ENCODE measurements around the gene GRM5. TPM values are rescaled to one million over a fixed set of nuclear protein-coding genes. Genes with fewer than 3 reads are reported as not detected.
"Not testable (repeated sequence)": the region's sequence is repeated elsewhere in the genome, so short reads cannot be mapped to it uniquely, and the experiment has no call there.

GRM5 gene
- total RNA-seq, 2 donors from 2014 or later, result not detected

DNA sequence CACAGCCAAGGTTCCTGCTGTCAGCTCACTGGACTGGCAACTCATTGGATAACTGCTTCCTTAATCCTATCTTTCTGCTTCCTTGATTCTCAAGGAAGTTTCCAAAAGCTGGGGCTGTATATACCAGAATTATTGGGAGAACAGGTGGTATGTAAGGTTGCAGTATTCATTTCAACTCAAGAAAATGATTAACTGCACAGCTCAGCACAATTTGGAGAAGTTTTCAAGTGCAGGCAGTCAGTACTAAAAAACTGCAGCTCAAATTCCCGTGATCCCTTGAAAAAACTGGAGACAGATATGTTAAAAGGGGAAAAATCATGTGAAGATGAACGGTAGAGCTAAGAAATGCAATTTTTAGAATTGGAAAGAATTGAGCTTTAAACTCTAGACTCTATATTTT lies 44.4 kb downstream of the GRM5 start:
- Mint-ChIP-seq H3K9me3 (no peaks in the 10 kb centered on the region), H3K36me3 (ENCODE audit: low read depth) (no peaks in the 10 kb centered on the region), H3K27ac (no peak overlapping the region), H3K27me3 (no peaks in the 10 kb centered on the region), H3K4me3 (no peak overlapping the region), H3K4me1 (no peaks in the 10 kb centered on the region)
- no peak for ATAC-seq (replicated peaks)

DNA sequence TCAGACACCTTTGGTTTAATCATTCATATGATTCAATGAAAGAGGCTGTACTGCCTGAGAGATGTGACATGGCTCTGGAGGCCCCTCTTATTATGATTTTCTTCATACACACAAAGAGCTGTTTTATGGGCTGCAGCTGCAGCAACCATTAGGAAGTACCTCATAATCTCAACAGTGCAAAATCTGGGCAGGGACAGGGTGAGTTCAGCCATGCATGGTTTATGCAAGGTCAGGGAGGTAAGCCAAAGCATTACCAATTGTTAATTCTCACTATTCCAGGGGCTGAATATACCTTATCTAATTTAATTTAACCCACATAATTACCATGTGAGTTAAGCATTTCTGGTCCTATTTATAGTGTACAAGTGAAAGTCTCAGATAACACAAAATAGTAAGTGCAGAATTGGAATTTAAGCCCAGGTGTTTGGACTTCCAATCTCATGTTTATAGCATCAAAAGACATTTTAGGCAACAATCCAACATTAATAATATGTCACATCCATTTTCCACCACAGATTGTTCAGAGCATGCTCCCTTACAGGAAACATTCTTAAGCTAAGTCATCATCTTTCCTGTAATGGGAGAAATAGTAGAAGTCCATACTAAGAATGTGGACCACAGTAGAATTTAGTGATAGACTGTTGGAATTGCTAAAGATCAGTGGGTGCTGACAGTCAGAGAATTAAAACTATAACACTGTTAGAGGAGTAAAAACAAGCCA lies 45.8 kb downstream of the GRM5 start:
- not testable (repeated sequence) for H3K27me3 Mint-ChIP-seq; H3K9me3 Mint-ChIP-seq; H3K4me3 Mint-ChIP-seq; H3K27ac Mint-ChIP-seq; ATAC-seq (replicated peaks); H3K36me3 Mint-ChIP-seq (ENCODE audit: low read depth); H3K4me1 Mint-ChIP-seq

DNA sequence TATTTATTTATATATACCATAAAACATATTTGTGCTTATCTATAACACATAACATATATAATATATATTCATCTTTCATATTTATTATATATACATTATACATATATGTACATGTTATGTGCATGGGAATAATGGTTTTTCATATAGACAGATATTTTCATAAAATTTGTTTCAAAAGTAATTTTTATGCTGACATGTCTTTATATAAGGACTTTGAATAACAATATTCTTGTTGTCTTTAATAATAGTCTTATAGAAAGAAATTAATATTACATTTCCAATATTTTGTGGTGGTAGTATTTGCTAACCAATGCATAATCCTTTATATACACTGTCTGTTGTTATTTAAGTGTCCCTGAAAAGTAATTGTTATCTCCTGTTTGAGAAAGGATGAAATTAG lies 49.6 kb downstream of the GRM5 start:
- H3K27ac Mint-ChIP-seq, result no peak overlapping the region
- H3K4me1 Mint-ChIP-seq, result no peaks in the 10 kb centered on the region
- H3K4me3 Mint-ChIP-seq, result no peak overlapping the region
- H3K9me3 Mint-ChIP-seq, result peaks cover 5% of the 10 kb centered on the region
- no peaks in the 10 kb centered on the region for H3K36me3 Mint-ChIP-seq (ENCODE audit: low read depth)
- H3K27me3 Mint-ChIP-seq, result no peaks in the 10 kb centered on the region
- ATAC-seq (replicated peaks), result no peak

DNA sequence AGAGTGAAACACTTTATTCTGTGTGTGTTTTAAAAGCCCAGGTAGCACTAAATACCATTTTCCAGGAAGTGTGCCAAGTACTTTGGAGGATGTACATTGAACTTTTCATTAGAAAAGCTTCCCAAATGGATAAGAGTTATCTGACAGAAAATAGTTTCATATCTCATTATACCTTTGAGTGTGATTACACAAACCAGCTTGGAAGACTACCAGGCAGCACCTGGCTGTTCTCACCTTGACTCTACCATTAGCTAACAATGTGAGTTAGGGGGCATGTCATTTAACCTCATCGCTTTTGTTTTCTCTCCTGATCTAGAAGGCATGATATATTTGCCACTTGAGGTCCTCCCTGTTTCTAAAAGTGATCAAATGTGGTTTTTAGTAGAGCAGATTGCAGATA lies 50.2 kb downstream of the GRM5 start:
- H3K36me3 Mint-ChIP-seq (ENCODE audit: low read depth), result no peaks in the 10 kb centered on the region
- H3K9me3 Mint-ChIP-seq, result peaks cover 5% of the 10 kb centered on the region
- no peak for ATAC-seq (replicated peaks)
- H3K4me3 Mint-ChIP-seq, result no peak overlapping the region
- no peaks in the 10 kb centered on the region for H3K27me3 Mint-ChIP-seq
- H3K4me1 Mint-ChIP-seq, result no peaks in the 10 kb centered on the region
- H3K27ac Mint-ChIP-seq, result no peak overlapping the region

DNA sequence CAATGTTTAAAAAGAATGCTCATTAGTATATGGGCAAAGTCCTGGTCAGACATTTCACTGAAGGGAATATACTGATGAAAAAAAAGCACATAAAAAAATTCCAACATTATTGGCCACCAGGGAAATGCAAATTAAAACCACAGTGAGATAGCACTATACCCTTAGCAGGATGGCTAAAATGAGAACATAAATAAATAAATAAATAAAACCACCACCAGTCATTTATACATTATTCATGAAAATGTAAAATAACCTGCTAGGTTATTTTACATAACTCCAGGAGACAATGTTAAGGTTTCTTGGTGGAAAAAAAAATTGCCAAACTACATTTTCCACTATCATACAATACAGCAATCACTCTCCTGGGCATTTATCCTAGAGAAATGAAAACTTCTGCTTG lies 64.9 kb downstream of the GRM5 start:
- not testable (repeated sequence) for H3K36me3 Mint-ChIP-seq (ENCODE audit: low read depth); H3K9me3 Mint-ChIP-seq; ATAC-seq (replicated peaks); H3K27ac Mint-ChIP-seq; H3K4me1 Mint-ChIP-seq; H3K27me3 Mint-ChIP-seq; H3K4me3 Mint-ChIP-seq

DNA sequence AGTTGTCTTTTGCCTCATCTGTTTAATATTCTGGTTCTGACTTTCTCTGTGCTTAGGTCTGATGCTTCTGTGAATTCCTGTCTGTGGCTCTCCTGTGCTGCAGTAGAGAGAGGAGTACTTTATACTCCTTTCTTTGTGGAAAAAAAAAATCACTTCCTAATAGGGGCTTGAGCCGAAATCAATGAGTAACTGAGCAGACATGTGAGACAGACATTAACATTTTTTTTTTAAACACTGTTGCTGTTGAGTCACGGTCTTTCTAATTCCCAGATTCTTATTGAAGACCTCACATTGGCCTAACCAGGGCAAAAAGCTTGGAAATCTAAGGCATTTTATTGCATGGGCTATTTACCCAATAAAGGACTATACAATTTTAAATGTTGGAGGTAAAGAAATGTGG lies 86.1 kb downstream of the GRM5 start:
- Mint-ChIP-seq H3K27ac (no peak overlapping the region), H3K27me3 (no peaks in the 10 kb centered on the region), H3K4me3 (no peak overlapping the region), H3K4me1 (no peaks in the 10 kb centered on the region), H3K9me3 (no peaks in the 10 kb centered on the region), H3K36me3 (ENCODE audit: low read depth) (no peaks in the 10 kb centered on the region)
- ATAC-seq (replicated peaks), result no peak

DNA sequence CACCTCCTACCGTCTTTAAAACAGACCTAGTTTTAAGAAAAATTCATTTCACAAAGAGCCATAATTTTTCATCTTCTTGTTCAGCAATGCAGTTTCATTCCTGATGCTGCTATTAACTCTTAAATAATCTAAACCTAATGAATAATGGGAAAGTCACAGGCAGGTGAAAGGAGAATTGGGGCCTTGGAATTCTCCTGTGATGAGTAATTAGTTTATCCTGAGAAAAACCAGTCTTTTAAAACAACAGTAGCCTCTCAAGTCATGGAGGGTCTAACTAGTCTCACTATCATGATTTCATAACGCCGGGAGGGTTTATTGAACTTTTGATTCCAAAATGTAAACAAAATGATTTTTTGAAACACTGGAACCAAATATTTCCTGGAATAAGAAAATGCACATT lies 86.8 kb downstream of the GRM5 start:
- ATAC-seq (replicated peaks); H3K9me3 Mint-ChIP-seq; H3K27ac Mint-ChIP-seq; H3K4me1 Mint-ChIP-seq; H3K27me3 Mint-ChIP-seq; H3K36me3 Mint-ChIP-seq (ENCODE audit: low read depth); H3K4me3 Mint-ChIP-seq: not testable (repeated sequence)

DNA sequence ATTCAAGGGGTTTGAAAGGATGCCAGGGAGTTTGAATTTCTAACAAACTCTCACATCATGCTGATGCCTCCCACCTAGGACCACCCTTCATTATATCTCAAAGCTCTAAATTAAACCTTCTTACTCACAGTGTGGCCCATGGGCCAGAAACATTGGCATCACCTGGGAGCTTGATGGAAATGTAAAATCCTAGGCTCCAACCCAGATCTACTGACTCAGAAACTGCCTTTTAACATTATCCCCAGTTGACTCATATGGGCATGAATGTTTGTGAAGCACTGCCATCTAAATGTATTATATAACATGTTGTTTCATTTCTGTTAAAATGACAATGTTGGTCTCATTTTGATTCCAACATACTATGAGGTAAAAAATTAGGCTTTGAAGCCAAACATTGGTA lies 90.3 kb downstream of the GRM5 start:
- ATAC-seq (replicated peaks); H3K27me3 Mint-ChIP-seq; H3K9me3 Mint-ChIP-seq; H3K27ac Mint-ChIP-seq; H3K36me3 Mint-ChIP-seq (ENCODE audit: low read depth); H3K4me3 Mint-ChIP-seq; H3K4me1 Mint-ChIP-seq: not testable (repeated sequence)

DNA sequence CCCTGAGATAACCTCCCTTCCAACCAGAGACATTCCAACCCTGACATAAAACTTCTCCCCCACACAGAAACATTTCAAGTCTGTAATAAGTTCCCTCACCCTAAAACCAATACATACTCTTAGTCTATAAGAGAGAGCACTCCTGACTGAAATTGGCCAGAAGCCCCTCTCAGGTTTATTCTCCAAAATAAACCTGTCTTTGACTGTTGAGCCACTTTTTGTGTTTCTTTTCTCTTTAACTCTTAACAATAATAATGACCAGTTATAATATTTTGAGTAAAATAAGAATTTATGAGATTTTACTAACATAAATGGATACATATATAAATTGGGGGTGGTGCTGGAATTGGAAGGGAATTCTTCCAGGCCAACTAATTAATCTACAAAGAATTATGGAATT lies 93.6 kb downstream of the GRM5 start:
- no peak overlapping the region for H3K4me3 Mint-ChIP-seq
- no peaks in the 10 kb centered on the region for H3K36me3 Mint-ChIP-seq (ENCODE audit: low read depth)
- no peak overlapping the region for H3K27ac Mint-ChIP-seq
- H3K27me3 Mint-ChIP-seq, result no peaks in the 10 kb centered on the region
- ATAC-seq (replicated peaks), result no peak
- H3K4me1 Mint-ChIP-seq, result no peaks in the 10 kb centered on the region
- H3K9me3 Mint-ChIP-seq, result peaks cover 3% of the 10 kb centered on the region

DNA sequence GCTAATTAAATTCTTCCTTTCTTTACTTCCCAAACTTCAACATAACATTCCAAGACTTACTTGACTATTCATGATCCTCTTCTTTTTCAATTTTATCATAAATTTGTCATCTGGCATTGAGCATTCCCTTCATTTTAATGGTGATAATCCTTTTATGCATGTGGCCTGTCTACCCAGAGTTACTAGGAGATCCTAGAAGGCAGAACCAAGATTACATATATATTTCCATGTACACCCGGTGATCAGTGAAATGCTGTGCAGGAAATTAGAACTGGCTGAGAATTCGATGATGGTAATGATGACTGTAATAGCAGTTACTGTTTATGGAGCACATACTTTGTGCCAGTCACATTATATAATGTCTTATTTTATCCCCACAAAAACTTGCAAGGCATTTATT lies 104.2 kb downstream of the GRM5 start:
- not testable (repeated sequence) for H3K27ac Mint-ChIP-seq; H3K27me3 Mint-ChIP-seq; H3K9me3 Mint-ChIP-seq; ATAC-seq (replicated peaks); H3K4me1 Mint-ChIP-seq; H3K4me3 Mint-ChIP-seq; H3K36me3 Mint-ChIP-seq (ENCODE audit: low read depth)

DNA sequence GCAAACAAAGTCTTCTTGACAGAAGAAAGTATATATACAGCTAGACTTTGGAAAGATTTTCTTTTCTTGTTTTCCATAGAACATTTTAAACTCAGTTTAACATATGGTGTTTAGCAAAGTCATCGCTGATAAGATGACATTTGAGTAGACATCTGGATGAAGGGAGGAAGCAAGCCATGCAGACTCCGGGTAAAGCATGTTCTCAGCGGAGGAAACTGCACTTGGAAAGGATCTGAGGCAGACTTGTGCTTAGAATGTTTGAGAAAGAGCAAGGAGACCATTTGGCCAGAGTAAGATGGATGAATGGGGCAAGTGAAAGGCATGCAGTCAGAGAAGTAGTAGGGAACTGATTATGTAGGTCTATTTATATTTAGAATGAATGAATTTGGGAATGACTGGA lies 105.9 kb downstream of the GRM5 start:
- not testable (repeated sequence) for H3K36me3 Mint-ChIP-seq (ENCODE audit: low read depth); ATAC-seq (replicated peaks); H3K4me1 Mint-ChIP-seq; H3K4me3 Mint-ChIP-seq; H3K27ac Mint-ChIP-seq; H3K27me3 Mint-ChIP-seq; H3K9me3 Mint-ChIP-seq

DNA sequence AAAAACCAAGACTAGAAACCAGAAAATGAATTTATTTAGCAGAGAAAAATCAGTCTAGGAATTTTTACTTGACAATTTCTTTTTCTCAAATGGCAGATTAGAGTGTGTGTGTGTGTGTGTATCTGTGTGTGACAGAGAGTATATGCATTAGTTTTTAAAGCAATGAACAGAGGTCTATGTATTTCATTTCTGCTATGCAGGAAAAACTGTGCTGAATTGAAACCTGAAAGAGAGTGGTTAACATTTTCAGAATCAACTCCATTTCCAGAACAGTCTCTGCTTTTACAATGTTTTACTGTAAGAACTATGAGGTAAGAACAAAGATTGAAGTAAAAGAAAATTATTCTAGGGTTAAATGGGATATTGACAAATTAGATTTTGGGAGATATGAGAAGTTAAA lies 114.8 kb downstream of the GRM5 start:
- ATAC-seq (replicated peaks), result no peak
- Mint-ChIP-seq H3K36me3 (ENCODE audit: low read depth) (no peaks in the 10 kb centered on the region), H3K27me3 (no peaks in the 10 kb centered on the region), H3K27ac (no peak overlapping the region), H3K9me3 (no peaks in the 10 kb centered on the region), H3K4me1 (no peaks in the 10 kb centered on the region), H3K4me3 (no peak overlapping the region)

DNA sequence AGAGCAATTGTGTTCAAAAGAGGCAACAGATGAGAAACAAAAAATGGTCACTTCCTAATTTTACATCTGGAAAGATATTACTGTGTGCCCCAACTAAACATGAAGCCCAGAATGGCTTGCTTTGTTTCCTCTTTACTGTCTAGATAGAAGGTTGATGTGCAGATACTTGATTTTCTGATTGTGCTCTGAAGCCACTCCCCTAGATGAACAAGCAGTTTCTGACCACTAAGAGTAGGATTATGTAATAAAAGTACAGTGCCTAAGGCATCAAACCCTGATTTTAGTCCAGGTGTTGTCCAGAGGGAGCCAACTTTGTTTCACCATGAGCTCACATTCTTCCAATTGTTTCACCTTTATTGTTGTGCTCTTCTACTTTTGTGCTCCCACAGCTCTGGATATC lies 116.9 kb downstream of the GRM5 start:
- H3K36me3 Mint-ChIP-seq (ENCODE audit: low read depth); H3K27me3 Mint-ChIP-seq; H3K27ac Mint-ChIP-seq; H3K4me3 Mint-ChIP-seq; ATAC-seq (replicated peaks); H3K9me3 Mint-ChIP-seq; H3K4me1 Mint-ChIP-seq: not testable (repeated sequence)

DNA sequence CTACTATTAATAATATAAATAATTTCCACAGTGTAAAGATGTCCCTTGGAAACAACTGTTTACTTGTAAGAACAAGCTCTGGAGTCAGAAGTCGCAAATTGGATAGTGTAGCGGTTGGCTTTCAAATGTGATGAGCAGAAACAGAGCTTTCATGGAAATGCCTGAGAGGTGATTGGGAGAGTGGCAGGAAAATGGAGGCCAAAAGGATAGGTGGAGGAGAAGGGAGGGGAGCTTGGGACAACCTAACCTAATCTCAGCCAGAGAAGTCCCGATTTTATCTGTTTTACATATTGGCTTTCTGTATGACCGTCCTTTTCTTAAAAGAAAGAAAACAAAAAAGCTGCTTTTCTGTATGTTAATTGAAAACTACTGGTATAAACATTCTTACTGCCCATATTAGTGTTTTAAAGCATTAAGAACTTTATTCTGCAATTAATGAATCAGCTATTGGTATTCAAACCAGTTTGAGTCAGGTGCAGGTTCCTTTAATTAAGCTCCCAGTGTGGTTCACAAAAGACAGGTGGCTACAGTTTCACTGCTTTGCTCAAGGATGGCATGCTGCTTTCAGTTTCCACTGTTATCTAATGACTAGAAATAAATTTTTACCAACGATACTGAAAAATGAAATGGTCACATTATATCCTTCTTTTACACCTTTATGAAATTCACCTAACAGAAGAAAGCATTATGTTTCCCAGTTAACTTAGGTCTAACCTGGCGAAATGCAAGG lies 117.8 kb downstream of the GRM5 start:
- ATAC-seq (replicated peaks); H3K27me3 Mint-ChIP-seq; H3K36me3 Mint-ChIP-seq (ENCODE audit: low read depth); H3K4me3 Mint-ChIP-seq; H3K9me3 Mint-ChIP-seq; H3K27ac Mint-ChIP-seq; H3K4me1 Mint-ChIP-seq: not testable (repeated sequence)

DNA sequence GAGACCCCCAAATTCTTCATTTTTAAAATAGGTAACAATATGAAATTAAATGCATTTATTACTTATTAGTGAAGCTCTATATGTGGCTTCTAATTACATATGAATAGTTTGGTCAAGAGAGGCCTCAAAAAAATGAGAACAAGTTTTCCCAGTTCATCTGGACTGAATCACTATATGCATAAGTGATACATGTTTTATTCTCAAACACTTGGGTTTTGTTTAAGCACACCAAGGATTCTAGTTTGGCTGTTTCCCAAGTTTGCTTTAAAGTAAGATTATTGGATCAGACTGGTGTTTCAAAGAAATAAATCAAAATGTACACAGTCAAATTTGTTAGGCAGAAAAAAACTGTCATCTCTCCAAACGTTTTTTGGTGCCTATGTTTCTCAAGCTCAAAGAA lies 136.1 kb downstream of the GRM5 start:
- H3K4me1 Mint-ChIP-seq; H3K27ac Mint-ChIP-seq; H3K9me3 Mint-ChIP-seq; H3K27me3 Mint-ChIP-seq; H3K36me3 Mint-ChIP-seq (ENCODE audit: low read depth); ATAC-seq (replicated peaks); H3K4me3 Mint-ChIP-seq: not testable (repeated sequence)

DNA sequence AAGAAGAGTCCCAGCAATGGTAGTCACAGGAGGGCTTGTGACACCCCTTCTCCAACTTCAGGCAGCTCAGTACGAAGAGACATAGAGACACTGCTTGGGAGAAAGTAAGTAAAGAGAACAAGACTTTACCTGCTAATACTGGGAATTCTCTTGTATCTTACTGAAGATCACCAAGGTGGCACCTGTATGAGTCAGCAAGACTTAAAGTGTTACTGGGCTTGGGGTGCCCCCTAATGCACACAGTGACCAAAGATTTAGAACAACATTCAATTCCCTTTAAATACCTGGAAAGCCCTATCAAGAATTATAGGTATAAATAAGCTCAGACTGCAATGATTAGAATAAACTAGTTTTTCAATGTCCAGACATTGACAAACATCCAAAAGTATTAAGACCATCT lies 148.7 kb downstream of the GRM5 start:
- H3K9me3 Mint-ChIP-seq; ATAC-seq (replicated peaks); H3K27me3 Mint-ChIP-seq: not testable (repeated sequence)

More for the DNA sequence above, 148.7 kb downstream of the GRM5 start:
- not testable (repeated sequence) for H3K36me3 Mint-ChIP-seq (ENCODE audit: low read depth); H3K4me3 Mint-ChIP-seq; H3K4me1 Mint-ChIP-seq; H3K27ac Mint-ChIP-seq
